ENCODE measurements around the gene BRME1.

DNA sequence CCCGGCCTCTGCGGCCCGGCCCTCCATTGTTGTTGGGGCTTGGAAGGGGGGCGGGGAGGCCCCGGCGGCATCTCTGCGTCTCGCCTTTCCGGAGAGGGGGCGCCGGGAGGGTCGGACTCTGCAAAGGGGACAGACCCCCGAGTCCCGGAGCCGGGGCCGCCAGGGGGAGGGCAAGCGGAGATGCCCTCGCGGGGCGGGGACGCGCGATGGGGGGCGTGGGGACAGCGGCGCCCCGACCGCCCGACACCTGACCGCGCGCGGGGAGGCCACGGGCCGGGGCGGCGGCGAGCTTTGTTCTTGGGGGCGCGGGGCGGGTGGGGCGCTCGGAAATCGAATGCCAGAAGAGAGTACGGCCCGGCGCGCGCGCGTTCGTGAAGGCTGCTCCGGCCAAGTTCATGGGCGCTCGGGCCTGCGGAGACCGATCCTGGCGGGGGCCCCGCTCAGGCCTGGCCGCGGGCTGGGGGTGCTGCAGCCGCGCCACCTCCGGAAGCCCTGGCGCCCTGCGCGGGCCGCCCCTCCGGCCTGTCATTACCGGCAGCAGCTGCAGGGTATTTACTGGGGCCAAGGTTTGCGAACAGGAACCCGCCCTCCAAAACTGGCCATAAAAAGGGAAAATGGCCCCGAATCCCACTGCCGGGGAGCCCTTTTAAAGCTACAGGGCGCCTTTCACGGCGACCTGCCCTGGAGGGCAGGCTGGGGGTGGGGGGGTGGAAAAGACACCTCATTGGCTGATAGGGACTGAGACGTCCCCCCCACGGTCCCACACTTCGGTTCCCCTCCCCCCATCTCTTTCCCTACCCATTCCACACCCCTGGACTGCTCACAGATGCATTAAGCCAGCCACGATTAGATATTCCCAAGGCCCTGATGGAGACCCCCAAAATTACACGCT lies 40.1 kb downstream of the BRME1 start:
- no peak for TF ChIP-seq CTCF (IDR thresholded peaks at IDR 0.05; ENCODE audit: low read depth, low read length, poor library complexity, severe bottlenecking)
- TF ChIP-seq EZH2phosphoT487 (IDR thresholded peaks at IDR 0.05; ENCODE audit: borderline replicate concordance, low read length), result 0 out of 2 replicates have a peak, but pooled peaks have one; percentile 53

All from DOHH2 (cell line).